ENCODE measurements around the gene RUNX2.

DNA sequence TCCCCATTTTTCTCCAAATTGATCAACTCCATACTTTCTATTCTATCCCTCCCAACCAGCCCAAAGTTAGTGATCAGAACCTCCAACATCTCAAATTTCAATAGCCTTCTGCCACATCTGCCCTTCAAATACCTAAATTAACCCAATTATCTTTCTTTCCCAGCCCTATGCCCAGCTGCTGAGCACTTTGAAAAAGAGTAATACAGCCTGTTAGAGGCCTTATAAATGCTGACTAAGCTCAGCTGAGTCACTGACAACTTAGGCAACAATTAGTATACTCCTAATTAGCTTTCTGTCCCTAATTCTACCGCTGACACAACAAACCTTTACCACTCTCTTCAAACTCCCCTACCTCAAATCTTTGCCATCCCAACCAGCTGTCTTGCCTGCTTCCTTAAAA, 23.5 kb downstream of the RUNX2 start:
- TF ChIP-seq, protein P1, sequence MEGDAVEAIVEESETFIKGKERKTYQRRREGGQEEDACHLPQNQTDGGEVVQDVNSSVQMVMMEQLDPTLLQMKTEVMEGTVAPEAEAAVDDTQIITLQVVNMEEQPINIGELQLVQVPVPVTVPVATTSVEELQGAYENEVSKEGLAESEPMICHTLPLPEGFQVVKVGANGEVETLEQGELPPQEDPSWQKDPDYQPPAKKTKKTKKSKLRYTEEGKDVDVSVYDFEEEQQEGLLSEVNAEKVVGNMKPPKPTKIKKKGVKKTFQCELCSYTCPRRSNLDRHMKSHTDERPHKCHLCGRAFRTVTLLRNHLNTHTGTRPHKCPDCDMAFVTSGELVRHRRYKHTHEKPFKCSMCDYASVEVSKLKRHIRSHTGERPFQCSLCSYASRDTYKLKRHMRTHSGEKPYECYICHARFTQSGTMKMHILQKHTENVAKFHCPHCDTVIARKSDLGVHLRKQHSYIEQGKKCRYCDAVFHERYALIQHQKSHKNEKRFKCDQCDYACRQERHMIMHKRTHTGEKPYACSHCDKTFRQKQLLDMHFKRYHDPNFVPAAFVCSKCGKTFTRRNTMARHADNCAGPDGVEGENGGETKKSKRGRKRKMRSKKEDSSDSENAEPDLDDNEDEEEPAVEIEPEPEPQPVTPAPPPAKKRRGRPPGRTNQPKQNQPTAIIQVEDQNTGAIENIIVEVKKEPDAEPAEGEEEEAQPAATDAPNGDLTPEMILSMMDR (IDR thresholded peaks at IDR 0.05): no peak
- TF ChIP-seq POLR2A (IDR thresholded peaks at IDR 0.05): no peak

All from esophagus squamous epithelium (tissue), 4 donors.